Large intestine (tissue), 3 donors: ENCODE measurements around the gene PCDHGC3. TPM values are rescaled to one million over a fixed set of nuclear protein-coding genes. Genes with fewer than 3 reads are reported as not detected.
A peak's percentile ranks its signal among the peaks of the same experiment; 100 is the strongest.

Experiments
- DNase-seq, 2 donors: peaks; one replicate each; pipeline versions ENCODE4 v3.0.0 to v3.0.0-alpha.2; 2013
- H3K27ac ChIP-seq: one replicate; pipeline ENCODE4 v1.5.1; 2013; ENCODE audit warnings: low read length
- H3K27me3 ChIP-seq: 2 replicates; pipeline ENCODE4 v1.6.1; 2013; ENCODE audit warnings: low read length; ENCODE audit not compliant: control insufficient read depth, insufficient read depth
- H3K36me3 ChIP-seq: 2 replicates; pipeline ENCODE4 v1.6.1; 2013; ENCODE audit warnings: low read length; ENCODE audit not compliant: control insufficient read depth, insufficient read depth
- H3K4me1 ChIP-seq: one replicate; pipeline ENCODE4 v1.6.1; 2013; ENCODE audit warnings: low read length; ENCODE audit not compliant: control insufficient read depth, insufficient read depth
- H3K4me3 ChIP-seq: one replicate; pipeline ENCODE4 v1.5.1; 2013; ENCODE audit warnings: low read length
- H3K9me3 ChIP-seq: one replicate; pipeline ENCODE4 v1.6.1; 2013; ENCODE audit warnings: mild to moderate bottlenecking, low read depth, low read length, moderate library complexity; ENCODE audit not compliant: control insufficient read depth
- WGBS: methylation state at CpG from one replicate; pipeline ENCODE4 v1.1.5; 2013; ENCODE audit warnings: low lambda C conversion rate; ENCODE audit not compliant: insufficient coverage; 5-methylcytosine and 5-hydroxymethylcytosine counted together
- polyA plus RNA-seq: library from polyadenylated mRNA; unstranded; fragments of 120-200 nt; gene quantifications from one replicate; pipeline ENCODE4 v1.2.1, GENCODE V29; 2013

PCDHGC3 gene
- polyA plus RNA-seq, 1 donor: 30.4 TPM

- H3K4me1 ChIP-seq: no peaks in the 10 kb centered on the region
- peak overlapping the region; percentile 49 for H3K4me3 ChIP-seq
- no peaks in the 10 kb centered on the region for H3K9me3 ChIP-seq
- peaks cover 50% of the 10 kb centered on the region for H3K36me3 ChIP-seq
- H3K27me3 ChIP-seq: peaks cover 7% of the 10 kb centered on the region
- peak overlapping the region; percentile 81 for H3K27ac ChIP-seq
- DNase-seq: peak; percentile 57 to 69
- WGBS: no CpG with 5 or more reads among the region's 29 CpGs
Measured at GRCh38 chr5:141513627-141514329, 38.0 kb downstream of the PCDHGC3 start.

- Histone ChIP-seq H3K36me3 (peaks cover 57% of the 10 kb centered on the region), H3K4me1 (no peaks in the 10 kb centered on the region), H3K27ac (peak overlapping the region; percentile 81), H3K9me3 (no peaks in the 10 kb centered on the region), H3K27me3 (peaks cover under 1% of the 10 kb centered on the region), H3K4me3 (no peak overlapping the region)
- no CpG with 5 or more reads among the region's 6 CpGs for WGBS
- no peak for DNase-seq
Measured at GRCh38 chr5:141514330-141515133, 38.8 kb downstream of the PCDHGC3 start.

- no peaks in the 10 kb centered on the region for H3K4me1 ChIP-seq
- DNase-seq: no peak
- H3K27me3 ChIP-seq: no peaks in the 10 kb centered on the region
- H3K9me3 ChIP-seq: no peaks in the 10 kb centered on the region
- WGBS: no CpG with 5 or more reads among the region's 3 CpGs
- peaks cover 61% of the 10 kb centered on the region for H3K36me3 ChIP-seq
- no peak overlapping the region for H3K27ac ChIP-seq
- H3K4me3 ChIP-seq: no peak overlapping the region
Measured at GRCh38 chr5:141515141-141515540, 39.4 kb downstream of the PCDHGC3 start.

GRCh38 chr5:141515946-141516671 is 40.3 kb downstream of the PCDHGC3 start:
- WGBS: no CpG with 5 or more reads among the region's 4 CpGs
- Histone ChIP-seq H3K27ac (no peak overlapping the region), H3K36me3 (peaks cover 61% of the 10 kb centered on the region), H3K27me3 (no peaks in the 10 kb centered on the region), H3K4me3 (no peak overlapping the region), H3K9me3 (no peaks in the 10 kb centered on the region), H3K4me1 (no peaks in the 10 kb centered on the region)
- DNase-seq: no peak

GRCh38 chr5:141516672-141517025 is 40.9 kb downstream of the PCDHGC3 start:
- Histone ChIP-seq H3K4me1 (no peaks in the 10 kb centered on the region), H3K4me3 (no peak overlapping the region), H3K27me3 (no peaks in the 10 kb centered on the region), H3K36me3 (peaks cover 60% of the 10 kb centered on the region), H3K9me3 (no peaks in the 10 kb centered on the region), H3K27ac (no peak overlapping the region)
- no peak for DNase-seq
- no CpG with 5 or more reads among the region's 8 CpGs for WGBS

- Histone ChIP-seq H3K27me3 (no peaks in the 10 kb centered on the region), H3K4me1 (no peaks in the 10 kb centered on the region), H3K27ac (no peak overlapping the region), H3K4me3 (no peak overlapping the region), H3K36me3 (peaks cover 61% of the 10 kb centered on the region), H3K9me3 (no peaks in the 10 kb centered on the region)
- WGBS: 100% methylated on average over 2 of the region's 8 CpGs
- DNase-seq: no peak
Measured at GRCh38 chr5:141517312-141517711, 41.5 kb downstream of the PCDHGC3 start.

- no peak overlapping the region for H3K4me3 ChIP-seq
- no peak for DNase-seq
- H3K27ac ChIP-seq: no peak overlapping the region
- H3K27me3 ChIP-seq: no peaks in the 10 kb centered on the region
- peaks cover 69% of the 10 kb centered on the region for H3K36me3 ChIP-seq
- no peaks in the 10 kb centered on the region for H3K9me3 ChIP-seq
- no peaks in the 10 kb centered on the region for H3K4me1 ChIP-seq
- 96% methylated on average over 4 of the region's 11 CpGs for WGBS
Measured at GRCh38 chr5:141517880-141518617, 42.3 kb downstream of the PCDHGC3 start.

GRCh38 chr5:141518618-141519015 is 42.9 kb downstream of the PCDHGC3 start:
- H3K9me3 ChIP-seq: no peaks in the 10 kb centered on the region
- no peak overlapping the region for H3K4me3 ChIP-seq
- no peaks in the 10 kb centered on the region for H3K4me1 ChIP-seq
- WGBS: no CpG with 5 or more reads among the region's 1 CpG
- peaks cover 73% of the 10 kb centered on the region for H3K36me3 ChIP-seq
- H3K27ac ChIP-seq: no peak overlapping the region
- DNase-seq: no peak
- no peaks in the 10 kb centered on the region for H3K27me3 ChIP-seq

GRCh38 chr5:141519605-141520565 is 44.1 kb downstream of the PCDHGC3 start:
- no peaks in the 10 kb centered on the region for H3K27me3 ChIP-seq
- 100% methylated on average over 1 of the region's 3 CpGs for WGBS
- peaks cover 82% of the 10 kb centered on the region for H3K36me3 ChIP-seq
- DNase-seq: no peak
- no peak overlapping the region for H3K4me3 ChIP-seq
- no peak overlapping the region for H3K27ac ChIP-seq
- H3K4me1 ChIP-seq: peaks cover 6% of the 10 kb centered on the region
- no peaks in the 10 kb centered on the region for H3K9me3 ChIP-seq
